NCI-H187 treated with DMSO at 0.1 percent for 48 hours (cell line): ENCODE measurements around the gene CTLA4.
"Not testable (repeated sequence)": the region's sequence is repeated elsewhere in the genome, so short reads cannot be mapped to it uniquely, and the experiment has no call there.

Experiments used
- DNase-seq: peaks from one replicate; lab custom pipeline; 2025; lab: John Stamatoyannopoulos, UW

CTLA4 gene

GRCh38 chr2:203857656-203858055 lies 9.9 kb upstream of the CTLA4 start:
- DNase-seq, result no peak

GRCh38 chr2:203858176-203858575 lies 9.4 kb upstream of the CTLA4 start:
- no peak for DNase-seq

GRCh38 chr2:203859030-203859789 lies 8.4 kb upstream of the CTLA4 start:
- no peak for DNase-seq

- no peak for DNase-seq
Observed at GRCh38 chr2:203861197-203861596, 6.4 kb upstream of the CTLA4 start.

- no peak for DNase-seq
Observed at GRCh38 chr2:203861607-203862006, 6.0 kb upstream of the CTLA4 start.

GRCh38 chr2:203869223-203870042 lies 1.9 kb downstream of the CTLA4 start:
- DNase-seq, result no peak

GRCh38 chr2:203870481-203870880 lies 2.9 kb downstream of the CTLA4 start:
- DNase-seq, result no peak

- DNase-seq, result no peak
Observed at GRCh38 chr2:203870941-203871340, 3.4 kb downstream of the CTLA4 start.

- no peak for DNase-seq
Observed at GRCh38 chr2:203871371-203871983, 3.9 kb downstream of the CTLA4 start.

- no peak for DNase-seq
Observed at GRCh38 chr2:203873461-203873860, 5.9 kb downstream of the CTLA4 start.

- DNase-seq, result no peak
Observed at GRCh38 chr2:203873921-203874631, 6.5 kb downstream of the CTLA4 start.

- no peak for DNase-seq
Observed at GRCh38 chr2:203875471-203875870, 7.9 kb downstream of the CTLA4 start.

GRCh38 chr2:203876328-203876727 lies 8.8 kb downstream of the CTLA4 start:
- DNase-seq, result no peak

GRCh38 chr2:203878063-203878462 lies 10.5 kb downstream of the CTLA4 start:
- no peak for DNase-seq

GRCh38 chr2:203880557-203881125 lies 13.1 kb downstream of the CTLA4 start:
- no peak for DNase-seq

- DNase-seq, result not testable (repeated sequence)
Observed at GRCh38 chr2:203881185-203881584, 13.6 kb downstream of the CTLA4 start.

- no peak for DNase-seq
Observed at GRCh38 chr2:203882551-203882950, 15.0 kb downstream of the CTLA4 start.

GRCh38 chr2:203886661-203887151 lies 19.1 kb downstream of the CTLA4 start:
- DNase-seq, result no peak

GRCh38 chr2:203887677-203888076 lies 20.1 kb downstream of the CTLA4 start:
- DNase-seq, result no peak

GRCh38 chr2:203889542-203889941 lies 22.0 kb downstream of the CTLA4 start:
- DNase-seq, result no peak

- DNase-seq, result no peak
Observed at GRCh38 chr2:203889944-203890343, 22.4 kb downstream of the CTLA4 start.

GRCh38 chr2:203890733-203891132 lies 23.2 kb downstream of the CTLA4 start:
- DNase-seq, result no peak
